ENCODE results near the gene ARRDC3.
"Not testable (repeated sequence)": the region's sequence is repeated elsewhere in the genome, so short reads cannot be mapped to it uniquely, and the experiment has no call there.

Gene ARRDC3

GRCh38 chr5:91383027-91383955, at the start of gene ARRDC3:
ARRDC3 (minus strand) TSS chr5:91383317; CDS start chr5:91383092, 225 bp downstream.
- DNase-seq (ENCODE audit: low spot score): peak; percentile 94

- DNase-seq (ENCODE audit: low spot score): no peak
Observed at GRCh38 chr5:91430949-91431348, 47.8 kb upstream of the ARRDC3 start.

GRCh38 chr5:91424638-91425436, 41.7 kb upstream of the ARRDC3 start:
- DNase-seq (ENCODE audit: low spot score): no peak

GRCh38 chr5:91423871-91424270, 40.8 kb upstream of the ARRDC3 start:
- no peak for DNase-seq (ENCODE audit: low spot score)

GRCh38 chr5:91420879-91421278, 37.8 kb upstream of the ARRDC3 start:
- DNase-seq (ENCODE audit: low spot score): no peak

- DNase-seq (ENCODE audit: low spot score): peak; percentile 49
Observed at GRCh38 chr5:91419571-91420537, 36.7 kb upstream of the ARRDC3 start.

- no peak for DNase-seq (ENCODE audit: low spot score)
Observed at GRCh38 chr5:91419136-91419535, 36.0 kb upstream of the ARRDC3 start.

GRCh38 chr5:91418158-91418557, 35.0 kb upstream of the ARRDC3 start:
- DNase-seq (ENCODE audit: low spot score): no peak

- DNase-seq (ENCODE audit: low spot score): no peak
Observed at GRCh38 chr5:91417219-91417618, 34.1 kb upstream of the ARRDC3 start.

- peak; percentile 3 for DNase-seq (ENCODE audit: low spot score)
Observed at GRCh38 chr5:91416491-91416890, 33.4 kb upstream of the ARRDC3 start.

GRCh38 chr5:91409304-91409703, 26.2 kb upstream of the ARRDC3 start:
- no peak for DNase-seq (ENCODE audit: low spot score)

- no peak for DNase-seq (ENCODE audit: low spot score)
Observed at GRCh38 chr5:91408710-91409109, 25.6 kb upstream of the ARRDC3 start.

- no peak for DNase-seq (ENCODE audit: low spot score)
Observed at GRCh38 chr5:91407204-91407603, 24.1 kb upstream of the ARRDC3 start.

GRCh38 chr5:91403438-91403837, 20.3 kb upstream of the ARRDC3 start:
- DNase-seq (ENCODE audit: low spot score): peak; percentile 44

- DNase-seq (ENCODE audit: low spot score): peak; percentile 29
Observed at GRCh38 chr5:91401175-91401574, 18.1 kb upstream of the ARRDC3 start.

GRCh38 chr5:91397791-91398190, 14.7 kb upstream of the ARRDC3 start:
- DNase-seq (ENCODE audit: low spot score): no peak

GRCh38 chr5:91390268-91390667, 7.2 kb upstream of the ARRDC3 start:
- no peak for DNase-seq (ENCODE audit: low spot score)

GRCh38 chr5:91389555-91389954, 6.4 kb upstream of the ARRDC3 start:
- not testable (repeated sequence) for DNase-seq (ENCODE audit: low spot score)

- DNase-seq (ENCODE audit: low spot score): no peak
Observed at GRCh38 chr5:91388362-91388761, 5.2 kb upstream of the ARRDC3 start.

- DNase-seq (ENCODE audit: low spot score): peak; percentile 21
Observed at GRCh38 chr5:91386120-91386519, 3.0 kb upstream of the ARRDC3 start.

- not testable (repeated sequence) for DNase-seq (ENCODE audit: low spot score)
Observed at GRCh38 chr5:91385596-91385995, 2.5 kb upstream of the ARRDC3 start.

All from GM03348 (cell line).